Fibroblast of lung (primary cell): Measurements from ENCODE around the gene EPHA5. TPM values are rescaled to one million over a fixed set of nuclear protein-coding genes. Genes with fewer than 3 reads are reported as not detected.

Experiments
- DNase-seq, 2 donors: peaks; one replicate each; pipeline versions ENCODE4 v3.0.0 to v3.0.0-alpha.2; 2010; ENCODE audit warnings: low read depth in 2 of 2
- H2AFZ ChIP-seq: 2 replicates; pipeline ENCODE4 v1.5.1; 2012; ENCODE audit warnings: low read length, control low read depth, inconsistent platforms
- H3K27ac ChIP-seq: 2 replicates; pipeline ENCODE4 v1.5.1; 2011; ENCODE audit warnings: low read length, control low read depth; ENCODE audit not compliant: insufficient read depth
- H3K27me3 ChIP-seq: 2 replicates; pipeline ENCODE4 v1.5.1; 2011; ENCODE audit warnings: mild to moderate bottlenecking, low read length; ENCODE audit not compliant: control insufficient read depth, insufficient read depth
- H3K36me3 ChIP-seq: 2 replicates; pipeline ENCODE4 v1.5.1; 2011; ENCODE audit warnings: low read length; ENCODE audit not compliant: control insufficient read depth, insufficient read depth
- H3K4me1 ChIP-seq: 2 replicates; pipeline ENCODE4 v1.5.1; 2011; ENCODE audit warnings: low read length; ENCODE audit not compliant: control insufficient read depth, insufficient read depth; ENCODE audit errors: extremely low read depth
- H3K4me2 ChIP-seq: 2 replicates; pipeline ENCODE4 v1.5.1; 2011; ENCODE audit warnings: low read length, control low read depth; ENCODE audit not compliant: insufficient read depth; ENCODE audit errors: extremely low read depth
- H3K4me3 ChIP-seq, 4 experiments: fragments of 200-600 bp in 1 of 4; sonication (generic) in 1 of 4; replicated peaks in 1 of 4; 2 replicates each; pipeline ENCODE4 v1.5.1; 2011 to 2016; ENCODE audit warnings: low read length in 4 of 4, low read depth in 3 of 4, mild to moderate bottlenecking in 3 of 4, control low read depth in 2 of 4, inconsistent platforms in 1 of 4, mixed read lengths in 1 of 4; ENCODE audit not compliant: insufficient read depth in 1 of 4; ENCODE audit errors: control extremely low read depth in 1 of 4
- H3K79me2 ChIP-seq: 2 replicates; pipeline ENCODE4 v1.5.1; 2012; ENCODE audit warnings: mild to moderate bottlenecking, low read length, inconsistent platforms; ENCODE audit not compliant: control insufficient read depth, insufficient read depth
- H3K9ac ChIP-seq: 2 replicates; pipeline ENCODE4 v1.5.1; 2011; ENCODE audit warnings: mild to moderate bottlenecking, low read length, control low read depth; ENCODE audit not compliant: insufficient read depth
- H3K9me3 ChIP-seq: 2 replicates; pipeline ENCODE4 v1.5.1; 2012; ENCODE audit warnings: low read depth, low read length; ENCODE audit not compliant: control insufficient read depth, insufficient read depth
- H4K20me1 ChIP-seq: 2 replicates; pipeline ENCODE4 v1.5.1; 2011; ENCODE audit warnings: low read length; ENCODE audit not compliant: control insufficient read depth, insufficient read depth; ENCODE audit errors: extremely low read depth
- CTCF ChIP-seq, 2 donors: IDR thresholded peaks in 1 of 2; conservative IDR thresholded peaks in 1 of 2; 1 replicate in 1 of 2; 2 replicates in 1 of 2; pipeline ENCODE4 v1.5.1; 2011 to 2012; ENCODE audit warnings: low read length in 2 of 2, control low read depth in 1 of 2, inconsistent platforms in 1 of 2, low read depth in 1 of 2, mild to moderate bottlenecking in 1 of 2
- EZH2 ChIP-seq: IDR thresholded peaks from 2 replicates; pipeline ENCODE4 v1.5.1; 2012; ENCODE audit warnings: low read length, control low read depth, mild to moderate bottlenecking; ENCODE audit errors: missing control alignments
- polyA plus RNA-seq, 2 donors: library from polyadenylated mRNA; depleted of rRNA in 1 of 2; stranded (reverse) in 1 of 2; unstranded in 1 of 2; fragments of >200 nt; gene quantifications; 2 replicates each; pipeline ENCODE4 v1.2.1, GENCODE V29; 2011 to 2012; ENCODE audit warnings: missing spikeins in 1 of 2
- total RNA-seq: library from RNA; depleted of rRNA; stranded (reverse); fragments of >200 nt; gene quantifications from 2 replicates; pipeline ENCODE4 v1.2.1, GENCODE V29; 2014

EPHA5 gene
- total and polyA plus RNA-seq, 2 donors (not counting 1 experiment from before 2014, with no cell fraction given), result under 0.01 to 0.16 TPM

- H3K4me1 ChIP-seq, result no peaks in the 10 kb centered on the region
- H3K4me3 ChIP-seq, result no peak overlapping the region
- no peaks in the 10 kb centered on the region for H3K79me2 ChIP-seq
- H4K20me1 ChIP-seq, result no peaks in the 10 kb centered on the region
- no peaks in the 10 kb centered on the region for H3K36me3 ChIP-seq
- H3K4me2 ChIP-seq, result no peak overlapping the region
- H3K9me3 ChIP-seq, result no peaks in the 10 kb centered on the region
- H3K27ac ChIP-seq, result no peak overlapping the region
- TF ChIP-seq EZH2 (no peak), CTCF (conservative IDR thresholded peaks at IDR 0.05 in 1 of 2, IDR thresholded peaks at IDR 0.05 in 1 of 2; ENCODE audit: low read depth in 1 of 2, low read length in 2 of 2) (no peak)
- no peak overlapping the region for H2AFZ ChIP-seq
- DNase-seq, result no peak
- H3K9ac ChIP-seq, result no peak overlapping the region
- no peaks in the 10 kb centered on the region for H3K27me3 ChIP-seq
Observed at GRCh38 chr4:65456579-65456978, 213.7 kb downstream of the EPHA5 start.

GRCh38 chr4:65453398-65453797, 216.9 kb downstream of the EPHA5 start:
- no peak for TF ChIP-seq EZH2
- TF ChIP-seq CTCF (conservative IDR thresholded peaks at IDR 0.05 in 1 of 2, IDR thresholded peaks at IDR 0.05 in 1 of 2; ENCODE audit: low read depth in 1 of 2, low read length in 2 of 2), result no peak
- no peak for DNase-seq

GRCh38 chr4:65450899-65451298, 219.4 kb downstream of the EPHA5 start:
- no peak for DNase-seq
- Histone ChIP-seq H3K79me2 (no peaks in the 10 kb centered on the region), H3K27ac (no peak overlapping the region), H3K27me3 (no peaks in the 10 kb centered on the region), H4K20me1 (no peaks in the 10 kb centered on the region), H3K9me3 (no peaks in the 10 kb centered on the region), H2AFZ (no peak overlapping the region), H3K4me1 (no peaks in the 10 kb centered on the region), H3K36me3 (no peaks in the 10 kb centered on the region), H3K9ac (no peak overlapping the region), H3K4me2 (no peak overlapping the region), H3K4me3 (no peak overlapping the region)
- TF ChIP-seq EZH2, result no peak
- TF ChIP-seq CTCF (conservative IDR thresholded peaks at IDR 0.05 in 1 of 2, IDR thresholded peaks at IDR 0.05 in 1 of 2; ENCODE audit: low read depth in 1 of 2, low read length in 2 of 2), result no peak

More at GRCh38 chr4:65453398-65453797, 216.9 kb downstream of the EPHA5 start:
- no peak overlapping the region for H2AFZ ChIP-seq
- no peaks in the 10 kb centered on the region for H3K27me3 ChIP-seq
- no peak overlapping the region for H3K27ac ChIP-seq
- H3K36me3 ChIP-seq, result no peaks in the 10 kb centered on the region
- no peak overlapping the region for H3K4me3 ChIP-seq
- no peaks in the 10 kb centered on the region for H3K9me3 ChIP-seq
- no peaks in the 10 kb centered on the region for H3K79me2 ChIP-seq
- H3K4me2 ChIP-seq, result no peak overlapping the region
- no peaks in the 10 kb centered on the region for H3K4me1 ChIP-seq
- H4K20me1 ChIP-seq, result no peaks in the 10 kb centered on the region
- H3K9ac ChIP-seq, result no peak overlapping the region
